Activated T-helper 1 cell treated with anti-CD3 and anti-CD28 coated beads, Interleukin-2, amount 50 U/mL, for 16 hours (primary cell): ENCODE measurements around the gene METTL16.

Experiments used
- DNase-seq, 2 donors: peaks; one replicate each; pipeline ENCODE4 v3.0.0-alpha.2; 2020; ENCODE audit warnings: low read depth in 1 of 2, low spot score in 1 of 2

METTL16 gene

DNA sequence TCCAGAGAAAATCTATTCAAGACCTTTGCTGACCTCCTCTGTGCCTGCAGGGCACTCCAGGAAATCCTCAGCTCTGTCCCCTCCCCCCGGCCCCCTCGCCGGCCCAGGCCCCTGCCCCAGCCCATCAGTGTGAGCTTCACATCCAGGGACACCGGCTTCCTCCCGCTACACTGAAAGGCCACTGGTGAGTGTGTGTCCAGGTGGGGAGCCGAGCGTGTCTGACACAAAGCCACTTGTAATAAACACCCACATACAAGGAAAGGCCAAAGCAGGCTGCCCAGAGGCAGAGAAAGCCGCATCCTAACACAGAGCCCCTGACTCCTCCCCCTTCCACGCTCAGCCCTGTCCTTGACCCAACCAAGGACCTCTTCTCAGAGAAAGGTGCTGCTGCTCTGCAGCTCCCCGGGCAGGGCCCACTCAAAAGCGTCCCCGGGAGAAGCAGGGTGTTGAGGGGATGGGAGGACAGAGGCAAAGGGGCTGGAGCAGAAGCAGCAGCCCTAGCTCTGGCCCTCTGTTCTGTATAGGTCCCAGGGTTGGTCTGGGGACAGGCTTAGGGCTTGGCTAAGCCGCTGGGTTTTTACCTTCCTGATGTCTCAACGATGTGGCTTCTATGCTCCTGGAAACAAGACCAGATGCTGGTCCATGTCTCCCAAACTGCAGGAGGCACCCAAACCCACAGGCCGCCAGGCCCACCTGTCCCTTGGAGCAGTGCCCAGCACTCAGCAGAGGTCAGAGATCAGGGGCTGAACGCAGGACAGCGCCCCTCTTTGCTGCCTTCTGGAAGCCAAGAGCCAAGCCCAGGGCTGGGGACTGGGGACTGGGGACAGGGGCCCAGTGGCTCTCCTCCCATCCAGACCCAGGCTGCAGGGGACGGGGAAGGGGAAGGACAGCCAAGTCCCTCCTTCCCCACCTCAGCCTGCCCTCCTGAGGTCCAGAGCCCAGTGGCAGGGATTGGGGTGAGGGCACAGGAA, 126.2 kb downstream of the METTL16 start:
- no peak for DNase-seq

DNA sequence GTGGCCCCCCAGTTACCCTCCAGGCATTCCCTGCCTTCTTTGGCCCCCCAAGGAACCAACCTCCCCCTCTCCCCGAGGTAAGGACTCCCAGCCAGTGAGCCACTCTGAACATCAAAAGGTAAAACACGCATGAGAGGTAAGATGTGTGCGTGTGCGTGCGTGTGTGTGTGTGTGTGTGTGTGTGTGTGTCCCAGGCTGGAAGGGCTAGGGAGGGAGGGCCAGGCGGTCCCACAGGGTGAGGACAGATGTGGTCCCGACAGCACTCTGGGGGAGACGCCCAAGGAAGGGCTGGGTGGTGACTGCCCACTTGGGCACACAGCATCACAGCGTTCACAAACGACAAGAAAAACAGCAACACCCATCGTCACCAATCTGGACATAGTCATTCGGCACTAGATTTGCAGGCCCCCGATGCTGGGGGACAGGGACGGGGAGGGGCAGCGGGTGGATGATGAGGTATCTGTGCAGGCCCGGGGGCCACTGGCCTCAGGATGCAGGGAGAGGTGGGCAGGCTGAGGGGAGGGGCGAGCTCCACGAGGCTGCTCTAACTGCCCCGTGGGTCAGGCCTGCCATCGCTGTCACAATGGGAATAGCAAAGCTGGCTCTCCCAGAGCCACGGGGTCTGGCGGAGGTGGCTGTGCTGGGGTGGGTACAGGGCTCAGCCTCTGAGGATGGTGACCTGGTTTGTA, 127.1 kb downstream of the METTL16 start:
- no peak for DNase-seq

DNA sequence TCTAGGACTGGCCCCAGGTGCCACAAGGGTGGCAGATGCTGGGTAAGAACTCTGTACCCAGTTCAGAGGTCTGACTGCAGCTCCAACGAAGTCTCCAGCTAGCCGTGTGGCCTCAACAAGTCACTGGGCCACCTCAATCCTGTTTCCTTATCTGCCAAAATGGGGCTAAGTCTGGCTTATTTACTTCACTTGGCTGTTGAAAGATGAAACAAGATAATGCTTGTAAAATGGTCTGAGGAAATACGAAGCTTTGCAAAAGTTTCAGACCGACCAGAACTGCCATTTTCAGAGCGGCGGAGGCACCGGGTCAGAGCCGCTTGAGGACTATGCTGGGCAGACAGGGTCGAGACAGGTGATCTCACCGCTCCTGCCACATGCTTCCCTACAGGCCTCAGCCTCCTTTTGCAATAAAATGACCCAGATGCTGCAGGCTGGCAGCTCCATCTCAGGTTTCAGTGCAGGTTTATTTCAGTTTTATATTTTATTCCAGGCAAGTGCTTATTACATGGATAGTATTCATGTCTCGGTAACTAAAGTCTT, 128.0 kb downstream of the METTL16 start:
- DNase-seq = no peak

DNA sequence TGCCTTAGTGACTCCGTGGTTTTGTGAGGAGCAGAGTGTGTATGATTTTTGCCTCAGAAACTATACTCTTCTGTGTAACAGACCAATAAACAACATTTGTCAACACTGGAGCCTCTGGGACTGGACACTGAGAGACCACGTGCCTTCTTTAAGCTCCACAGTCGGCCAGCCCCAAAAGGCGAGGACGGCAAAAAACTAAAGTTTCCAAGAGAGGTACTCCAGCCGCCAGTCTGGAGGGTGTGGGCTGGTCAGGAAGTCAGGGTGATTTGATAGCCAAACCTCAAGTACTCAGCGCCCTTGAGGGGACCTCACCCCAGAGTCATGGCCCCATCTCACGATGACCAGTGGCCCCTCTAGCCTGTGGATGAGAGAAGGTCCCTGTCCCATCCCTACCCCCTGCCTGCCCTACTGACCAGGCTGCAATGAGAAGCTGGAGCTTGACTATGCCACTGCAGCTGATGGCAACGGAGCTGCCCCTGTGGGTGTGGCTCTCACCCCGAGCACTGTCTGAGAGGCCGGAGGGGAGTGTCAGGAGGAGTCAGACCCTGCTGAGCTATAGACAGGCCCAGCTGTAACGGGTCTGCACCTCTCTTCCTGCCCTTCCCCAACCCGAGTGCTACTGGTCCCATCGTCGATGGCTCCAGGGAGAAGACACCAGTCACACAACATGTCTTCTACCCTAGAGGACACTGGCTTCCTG, 130.6 kb downstream of the METTL16 start:
- DNase-seq = no peak

DNA sequence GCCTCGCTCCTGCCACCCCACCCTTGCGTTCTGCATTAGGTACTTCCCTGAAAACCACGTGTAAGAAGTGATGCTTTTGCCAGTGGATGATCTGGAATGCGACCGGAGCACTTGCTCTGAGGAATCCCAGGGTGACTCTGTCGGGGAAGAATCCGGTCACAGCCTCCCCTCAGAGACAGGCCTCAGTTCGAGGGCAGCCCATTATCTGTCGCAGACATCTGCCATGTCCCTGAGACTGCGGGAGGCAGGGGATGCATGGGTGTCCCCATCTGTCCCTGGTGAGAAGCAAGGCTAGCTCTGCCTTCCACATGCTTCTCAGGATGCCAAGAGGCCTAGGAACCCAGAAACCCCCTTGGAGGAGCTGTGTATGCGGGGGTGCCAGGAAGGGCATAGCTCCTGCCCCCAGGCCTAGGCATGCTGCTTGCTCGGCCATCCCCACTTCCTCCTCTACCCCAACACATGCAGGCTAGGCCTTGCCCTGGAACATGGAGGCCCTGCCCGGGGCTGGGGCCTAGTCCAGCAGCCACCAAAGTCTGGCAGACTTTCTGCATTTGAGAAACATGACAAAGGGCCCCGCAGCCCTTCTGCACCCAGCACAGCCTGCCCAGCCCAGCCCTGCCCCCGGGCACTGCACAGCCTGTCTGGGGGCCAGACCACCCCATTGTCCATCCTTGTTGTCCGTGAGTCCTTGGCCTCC, 131.3 kb downstream of the METTL16 start:
- DNase-seq = no peak

DNA sequence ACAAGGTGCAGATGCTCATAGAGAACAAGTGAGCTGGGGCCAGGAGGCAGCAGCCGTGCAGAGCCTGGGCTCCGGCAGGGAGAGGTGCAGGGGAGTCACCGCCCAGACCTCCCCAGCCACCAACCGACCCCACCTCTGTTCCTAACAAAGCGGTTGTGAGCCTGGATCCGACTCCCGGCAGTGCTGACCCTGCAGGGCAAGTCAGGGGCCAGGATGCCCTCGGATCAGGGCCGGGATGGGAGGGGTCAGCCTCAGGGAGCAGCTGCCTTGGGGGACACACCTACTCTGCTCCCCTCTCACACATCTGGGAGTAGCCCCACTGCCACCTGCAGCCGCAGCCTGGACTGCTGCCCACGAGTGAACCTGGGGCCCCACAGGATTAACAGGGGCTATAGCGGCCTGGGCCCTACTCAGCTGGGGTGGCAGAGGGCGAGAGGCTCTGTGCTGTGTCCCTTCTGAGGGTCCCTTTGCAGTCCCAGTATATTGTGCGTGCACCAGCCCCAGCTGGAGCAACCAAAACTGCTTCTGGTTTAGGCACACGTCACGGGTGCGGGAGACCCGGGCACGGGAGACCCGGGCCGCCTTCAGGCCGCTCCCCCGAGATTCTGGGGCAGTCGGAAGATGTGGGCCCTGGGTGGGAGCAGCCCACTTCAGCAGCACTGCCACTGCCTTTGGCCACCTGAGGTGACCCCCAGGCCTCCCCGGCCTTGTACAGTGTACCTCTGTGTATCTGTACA, 132.0 kb downstream of the METTL16 start:
- no peak for DNase-seq

DNA sequence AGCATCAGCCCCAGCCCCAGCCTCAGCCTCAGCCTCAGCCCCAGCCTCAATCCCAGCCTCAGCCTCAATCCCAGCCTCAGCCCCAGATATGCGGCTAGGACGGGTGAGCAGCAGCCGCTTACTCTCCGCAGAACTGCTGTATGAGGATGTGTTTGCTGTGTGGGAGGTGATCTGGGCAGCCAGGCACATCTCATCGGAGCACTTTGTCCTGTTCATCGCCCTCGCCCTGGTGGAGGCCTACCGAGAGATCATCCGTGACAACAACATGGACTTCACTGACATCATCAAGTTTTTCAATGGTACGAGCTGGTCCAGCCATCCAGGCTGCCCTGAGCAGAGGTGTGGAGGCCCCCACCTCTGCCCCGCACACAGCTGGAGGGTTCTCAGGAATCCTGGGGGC, 132.8 kb downstream of the METTL16 start:
- no peak for DNase-seq

DNA sequence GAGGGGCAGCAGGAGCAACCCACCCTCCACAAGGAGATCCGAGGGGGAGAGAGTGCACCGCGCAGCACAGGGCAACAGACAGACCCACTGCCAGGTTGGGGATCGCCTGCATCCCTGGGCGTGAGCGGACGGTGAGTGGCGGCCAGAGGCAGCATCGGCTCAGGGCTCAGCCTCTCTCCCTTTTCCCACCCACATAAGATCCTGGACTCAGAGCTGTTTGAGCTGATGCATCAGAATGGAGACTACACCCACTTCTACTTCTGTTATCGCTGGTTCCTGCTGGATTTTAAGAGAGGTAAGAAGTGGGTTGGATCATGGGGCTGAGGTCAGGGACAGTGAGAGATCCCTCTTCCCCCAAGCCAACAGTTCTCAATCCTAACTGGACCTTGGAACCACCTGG, 134.0 kb downstream of the METTL16 start:
- DNase-seq = no peak

DNA sequence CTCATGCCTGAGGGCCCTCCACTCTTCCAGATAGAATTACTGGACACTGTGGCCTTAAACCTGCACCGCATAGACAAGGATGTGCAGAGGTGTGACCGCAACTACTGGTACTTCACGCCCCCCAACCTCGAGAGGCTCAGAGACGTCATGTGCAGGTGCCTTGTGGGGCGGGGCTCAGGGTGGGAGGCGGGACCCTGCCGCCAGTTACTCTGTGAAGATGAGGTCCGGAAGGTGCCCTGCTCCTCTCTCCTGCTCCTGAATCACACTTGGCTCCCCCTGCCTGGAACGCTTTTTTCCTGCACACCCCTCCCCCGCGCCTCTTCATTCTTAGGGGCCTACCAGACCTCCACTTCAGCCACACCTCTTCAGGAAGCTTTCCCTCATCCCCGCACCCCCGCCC, 135.6 kb downstream of the METTL16 start:
- no peak for DNase-seq

DNA sequence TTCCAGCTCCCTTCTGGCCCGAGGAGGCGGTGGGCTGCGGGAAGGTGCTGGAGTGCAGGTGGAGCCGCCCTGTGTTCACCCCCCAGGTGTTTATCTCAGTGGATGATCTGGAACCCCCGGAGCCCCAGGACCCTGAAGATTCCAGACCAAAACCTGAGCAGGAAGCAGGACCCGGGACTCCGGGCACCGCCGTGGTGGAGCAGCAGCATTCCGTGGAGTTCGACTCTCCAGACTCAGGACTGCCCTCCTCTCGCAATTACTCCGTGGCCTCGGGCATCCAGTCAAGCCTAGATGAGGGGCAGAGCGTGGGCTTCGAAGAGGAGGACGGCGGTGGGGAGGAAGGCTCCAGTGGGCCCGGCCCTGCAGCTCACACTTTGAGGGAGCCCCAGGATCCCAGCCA, 136.3 kb downstream of the METTL16 start:
- DNase-seq = no peak

DNA sequence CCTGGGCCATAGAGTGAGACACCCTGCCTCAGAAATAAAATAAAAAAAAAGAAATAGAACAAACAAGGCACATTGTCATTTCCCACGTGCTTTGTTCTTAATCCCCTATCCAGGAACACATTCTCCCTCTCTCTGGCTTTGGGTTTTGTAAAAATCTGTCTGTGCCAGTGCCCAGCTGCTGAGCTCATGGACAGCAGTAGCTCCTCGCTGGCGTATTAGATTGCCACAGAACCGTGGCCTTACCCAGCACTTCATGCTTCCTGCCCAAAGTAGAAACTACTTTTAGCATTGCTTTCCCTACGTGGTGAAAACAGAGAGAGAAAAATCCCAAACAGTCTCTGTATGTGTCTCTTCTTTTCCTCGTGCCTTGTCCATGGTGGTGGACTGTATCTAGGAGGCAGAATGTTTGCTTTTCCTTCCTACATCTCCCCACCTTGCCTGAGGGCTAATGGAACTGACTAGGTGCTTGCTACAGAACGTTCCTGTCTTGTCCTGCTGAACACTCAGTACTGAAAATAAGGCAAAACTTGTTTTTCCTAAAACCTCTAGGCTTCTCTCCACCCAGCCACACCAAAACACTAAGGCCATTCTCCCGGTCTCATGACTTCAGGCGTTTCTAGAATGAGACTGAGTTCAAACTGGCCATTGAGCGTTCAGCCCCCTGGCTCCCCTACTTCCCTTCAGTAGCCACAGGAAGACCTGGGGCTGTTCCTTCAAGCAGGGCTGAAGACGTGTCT, 137.0 kb downstream of the METTL16 start:
- no peak for DNase-seq

DNA sequence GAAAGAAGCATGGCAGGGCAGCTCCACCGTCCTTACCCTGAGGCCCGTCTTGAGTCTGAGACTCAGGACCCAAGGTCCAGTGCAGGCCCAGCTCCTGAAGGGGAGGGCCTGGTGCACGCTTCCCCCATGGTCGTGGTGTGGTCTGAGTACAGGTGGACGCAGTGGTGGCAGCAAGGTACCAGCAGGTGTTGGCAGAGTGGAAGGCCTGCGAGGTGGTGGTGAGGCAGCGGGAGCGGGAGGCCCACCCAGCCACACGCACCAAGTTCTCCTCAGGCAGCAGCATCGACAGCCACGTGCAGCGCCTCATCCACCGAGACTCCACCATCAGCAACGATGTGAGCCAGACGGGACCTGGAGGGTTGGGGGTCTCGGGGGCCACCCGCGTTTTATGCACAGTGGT, 138.5 kb downstream of the METTL16 start:
- DNase-seq = no peak

DNA sequence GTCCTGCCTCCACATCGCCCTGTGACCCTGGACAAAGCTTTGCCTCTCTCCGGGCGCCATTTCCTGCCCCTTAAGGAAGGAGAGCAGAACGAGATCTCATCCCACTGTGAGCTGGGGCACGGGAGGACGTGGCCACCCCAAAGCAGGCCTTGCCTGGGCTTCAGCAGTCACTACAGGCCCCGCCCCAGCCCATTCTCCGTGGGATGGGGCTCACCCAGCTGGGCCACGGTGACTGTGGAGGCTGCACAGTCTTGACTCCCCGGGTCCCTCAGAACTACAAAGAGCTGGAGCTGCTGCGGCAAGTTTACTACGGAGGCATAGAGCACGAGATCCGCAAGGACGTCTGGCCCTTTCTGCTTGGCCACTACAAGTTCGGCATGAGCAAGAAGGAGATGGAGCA, 139.0 kb downstream of the METTL16 start:
- no peak for DNase-seq

DNA sequence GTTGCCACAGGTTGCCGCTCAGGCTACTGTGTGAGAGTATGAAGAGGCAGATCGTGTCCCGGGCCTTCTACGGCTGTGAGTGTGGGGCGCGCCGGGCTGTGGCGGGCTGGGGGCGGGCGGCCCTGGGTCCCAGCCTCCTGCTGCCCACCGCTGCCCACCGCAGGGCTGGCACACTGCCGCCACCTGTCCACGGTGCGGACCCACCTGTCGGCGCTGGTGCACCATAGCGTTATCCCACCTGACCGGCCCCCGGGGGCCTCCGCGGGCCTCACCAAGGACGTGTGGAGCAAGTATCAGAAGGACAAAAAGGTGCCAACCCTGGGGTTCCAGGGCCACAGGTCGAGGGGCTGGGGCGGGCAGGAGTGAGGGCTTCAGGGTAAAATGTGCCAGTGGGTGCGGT, 139.5 kb downstream of the METTL16 start:
- DNase-seq = no peak

DNA sequence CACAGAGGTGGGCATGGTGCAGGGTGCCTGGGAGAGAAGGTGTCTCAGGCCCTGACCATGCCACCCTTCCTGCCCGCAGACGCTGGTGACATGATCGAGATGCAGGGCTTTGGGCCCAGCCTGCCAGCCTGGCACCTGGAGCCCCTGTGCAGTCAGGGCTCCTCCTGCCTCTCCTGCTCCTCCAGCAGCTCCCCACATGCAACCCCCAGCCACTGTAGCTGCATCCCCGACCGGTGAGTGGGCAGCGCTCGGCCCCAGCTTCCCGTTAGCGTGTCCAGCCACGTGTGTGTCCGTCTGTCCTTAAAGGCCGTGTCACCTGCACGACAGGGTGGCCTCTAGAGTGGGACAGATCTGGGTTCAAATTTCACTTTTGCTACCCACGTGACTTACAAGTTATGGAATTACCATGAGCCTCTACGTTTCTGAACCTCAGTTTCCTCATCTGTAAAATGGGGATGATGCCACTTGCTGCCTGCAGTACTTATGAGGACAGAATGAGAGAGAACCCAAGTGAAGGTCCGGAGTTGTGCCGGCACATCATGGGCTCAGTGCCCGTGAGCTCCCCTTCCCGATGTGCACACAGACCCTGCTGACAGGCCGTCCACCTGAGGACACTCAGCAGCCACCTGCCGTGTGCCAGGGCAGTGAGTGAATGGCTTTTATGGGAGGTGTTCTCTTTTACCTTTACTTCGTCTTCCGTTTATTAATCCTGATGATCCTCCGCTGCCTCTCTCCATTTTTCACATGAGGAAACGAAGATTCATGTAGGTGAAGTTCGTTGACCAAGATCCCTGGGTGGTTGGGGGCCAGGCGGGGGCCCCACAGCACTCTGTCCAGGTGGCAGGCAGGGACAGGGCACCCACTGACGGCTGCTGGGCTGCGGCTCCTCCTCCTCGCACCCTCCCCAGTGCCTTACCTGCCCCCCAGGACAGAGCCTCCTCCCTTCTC, 140.2 kb downstream of the METTL16 start:
- no peak for DNase-seq

DNA sequence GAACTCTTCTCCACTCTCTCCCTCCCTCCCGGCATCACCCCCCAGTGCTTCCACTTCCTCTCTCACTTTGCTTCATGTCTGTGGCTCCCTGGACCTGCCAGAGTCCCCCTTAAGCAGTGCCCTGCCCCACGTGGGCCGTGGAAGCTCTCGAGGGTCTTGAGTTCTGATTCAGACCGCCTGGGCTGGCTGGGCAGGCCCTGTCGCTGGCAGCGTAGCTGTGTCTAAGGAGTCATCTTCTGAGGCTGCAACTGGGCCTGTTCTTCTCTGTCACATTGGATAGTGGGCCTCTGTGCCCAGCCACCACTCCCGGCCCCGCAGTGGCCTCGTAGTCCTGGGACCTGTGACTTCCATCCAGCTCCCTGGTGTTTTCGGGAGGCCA, 141.5 kb downstream of the METTL16 start:
- DNase-seq = no peak

DNA sequence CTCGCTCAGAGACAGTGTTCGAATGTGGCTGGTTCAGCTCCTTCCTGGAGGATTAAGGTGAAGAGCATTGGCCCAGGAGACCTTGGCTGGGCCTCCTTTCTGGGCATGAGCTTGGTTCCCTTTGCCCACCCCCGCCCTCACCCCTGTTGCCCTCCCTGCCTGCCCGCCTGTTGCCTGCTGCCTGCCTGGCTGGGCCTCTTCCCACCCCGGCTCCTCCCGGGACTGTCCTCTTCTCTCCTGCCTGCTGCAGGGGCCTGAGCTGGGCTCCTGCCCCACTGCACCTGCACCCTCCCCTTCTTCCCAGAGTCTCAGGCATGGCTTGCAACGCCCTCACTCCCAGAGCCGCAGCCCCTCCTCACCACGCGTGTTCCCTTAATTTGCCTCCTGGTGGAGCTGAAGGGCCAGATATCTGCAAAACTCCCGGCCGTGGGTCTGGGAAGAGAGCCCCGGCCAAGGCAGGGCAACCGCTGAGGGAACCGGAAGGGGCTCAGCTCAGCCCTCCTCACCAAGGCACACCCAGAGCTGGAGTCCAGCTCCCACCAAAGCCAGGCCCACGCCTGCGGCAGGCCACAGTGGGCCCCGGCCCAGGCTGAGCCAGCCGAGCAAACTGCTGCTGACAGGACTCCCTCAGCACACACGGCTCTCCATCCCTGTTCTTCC, 142.0 kb downstream of the METTL16 start:
- no peak for DNase-seq

DNA sequence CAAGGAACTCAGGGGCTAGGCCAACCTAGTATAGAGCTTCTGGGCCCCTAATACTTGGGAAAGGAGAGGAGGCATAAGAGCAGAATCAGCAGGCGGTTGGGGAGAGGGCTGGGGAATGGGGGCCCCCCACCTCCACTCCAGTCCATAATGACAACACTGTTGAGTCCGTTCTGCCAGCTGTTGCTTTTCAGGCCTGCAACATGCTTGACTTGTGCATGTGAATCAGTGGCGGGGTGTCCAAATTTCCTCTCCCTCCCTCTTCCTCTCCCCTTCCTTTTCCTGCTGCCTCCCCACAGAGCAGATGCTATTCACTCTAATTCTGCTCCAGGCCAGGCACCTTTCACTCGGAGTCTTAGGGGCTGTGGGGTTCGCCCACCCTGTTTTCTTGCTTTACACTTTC, 142.6 kb downstream of the METTL16 start:
- no peak for DNase-seq
